ENCODE measurements around the gene TNFAIP8L1.

TNFAIP8L1 gene

GRCh38 chr19:4647676-4648644 lies 8.6 kb downstream of the TNFAIP8L1 start:
- Histone ChIP-seq H3K27ac (no peak overlapping the region), H3K36me3 (replicated peaks) (peaks cover 13% of the 10 kb centered on the region), H3K27me3 (replicated peaks) (no peaks in the 10 kb centered on the region), H3K4me3 (ENCODE audit: low read depth, low read length) (no peak overlapping the region)
- DNase-seq: peak; percentile 43
- TF ChIP-seq, protein P1, sequence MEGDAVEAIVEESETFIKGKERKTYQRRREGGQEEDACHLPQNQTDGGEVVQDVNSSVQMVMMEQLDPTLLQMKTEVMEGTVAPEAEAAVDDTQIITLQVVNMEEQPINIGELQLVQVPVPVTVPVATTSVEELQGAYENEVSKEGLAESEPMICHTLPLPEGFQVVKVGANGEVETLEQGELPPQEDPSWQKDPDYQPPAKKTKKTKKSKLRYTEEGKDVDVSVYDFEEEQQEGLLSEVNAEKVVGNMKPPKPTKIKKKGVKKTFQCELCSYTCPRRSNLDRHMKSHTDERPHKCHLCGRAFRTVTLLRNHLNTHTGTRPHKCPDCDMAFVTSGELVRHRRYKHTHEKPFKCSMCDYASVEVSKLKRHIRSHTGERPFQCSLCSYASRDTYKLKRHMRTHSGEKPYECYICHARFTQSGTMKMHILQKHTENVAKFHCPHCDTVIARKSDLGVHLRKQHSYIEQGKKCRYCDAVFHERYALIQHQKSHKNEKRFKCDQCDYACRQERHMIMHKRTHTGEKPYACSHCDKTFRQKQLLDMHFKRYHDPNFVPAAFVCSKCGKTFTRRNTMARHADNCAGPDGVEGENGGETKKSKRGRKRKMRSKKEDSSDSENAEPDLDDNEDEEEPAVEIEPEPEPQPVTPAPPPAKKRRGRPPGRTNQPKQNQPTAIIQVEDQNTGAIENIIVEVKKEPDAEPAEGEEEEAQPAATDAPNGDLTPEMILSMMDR (IDR thresholded peaks at IDR 0.05; ENCODE audit: low read depth, low read length, missing control alignments): peak; percentile 53
- in situ Hi-C loops (cut with HindIII; ENCODE audit: low pct_ligation_motif_present, low sequenced_read_pairs): no loop called here

GRCh38 chr19:4649392-4650047 lies 10.2 kb downstream of the TNFAIP8L1 start:
- in situ Hi-C loops (cut with HindIII; ENCODE audit: low pct_ligation_motif_present, low sequenced_read_pairs): no loop called here
- Histone ChIP-seq H3K27me3 (replicated peaks) (no peaks in the 10 kb centered on the region), H3K4me3 (ENCODE audit: low read depth, low read length) (no peak overlapping the region), H3K36me3 (replicated peaks) (peaks cover 16% of the 10 kb centered on the region), H3K27ac (no peak overlapping the region)
- TF ChIP-seq, protein P1 (IDR thresholded peaks at IDR 0.05; ENCODE audit: low read depth, low read length, missing control alignments): no peak
- no peak for DNase-seq

DNA sequence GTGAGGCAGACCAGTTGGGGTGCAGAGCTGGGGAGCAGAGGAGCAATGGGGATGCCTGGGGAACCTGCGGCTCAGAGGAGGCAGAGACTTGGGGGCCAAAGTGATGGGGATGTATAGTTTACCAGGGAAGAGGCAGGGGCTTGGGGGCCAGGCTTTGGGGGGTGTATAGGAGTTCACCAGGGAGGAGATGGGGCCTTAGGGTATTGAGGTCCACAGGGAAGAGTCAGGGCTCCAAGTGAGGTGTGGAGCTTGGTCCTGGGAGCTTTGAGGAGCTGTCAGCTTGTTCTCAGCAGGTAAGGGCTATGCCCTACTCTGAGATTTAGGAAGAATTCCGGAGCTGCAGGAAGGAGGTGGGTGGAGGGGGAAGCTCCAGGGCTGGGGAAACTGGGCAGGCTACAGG lies 10.8 kb downstream of the TNFAIP8L1 start:
- no peak overlapping the region for H3K4me3 ChIP-seq (ENCODE audit: low read depth, low read length)
- H3K27ac ChIP-seq: no peak overlapping the region
- DNase-seq: no peak
- peaks cover 22% of the 10 kb centered on the region for H3K36me3 ChIP-seq (replicated peaks)
- H3K27me3 ChIP-seq (replicated peaks): no peaks in the 10 kb centered on the region
- TF ChIP-seq, protein P1 (IDR thresholded peaks at IDR 0.05; ENCODE audit: low read depth, low read length, missing control alignments): no peak
- in situ Hi-C loops (cut with HindIII; ENCODE audit: low pct_ligation_motif_present, low sequenced_read_pairs): no loop called here

GRCh38 chr19:4652075-4652474 lies 12.8 kb downstream of the TNFAIP8L1 start:
- no peak for DNase-seq
- TF ChIP-seq, protein P1 (IDR thresholded peaks at IDR 0.05; ENCODE audit: low read depth, low read length, missing control alignments): no peak
- H3K27me3 ChIP-seq (replicated peaks): no peaks in the 10 kb centered on the region
- in situ Hi-C loops (cut with HindIII; ENCODE audit: low pct_ligation_motif_present, low sequenced_read_pairs): no loop called here
- no peak overlapping the region for H3K4me3 ChIP-seq (ENCODE audit: low read depth, low read length)
- H3K27ac ChIP-seq: no peak overlapping the region
- peaks cover 36% of the 10 kb centered on the region for H3K36me3 ChIP-seq (replicated peaks)

GRCh38 chr19:4653793-4654436 lies 14.6 kb downstream of the TNFAIP8L1 start:
- in situ Hi-C loops (cut with HindIII; ENCODE audit: low pct_ligation_motif_present, low sequenced_read_pairs): no loop called here
- Histone ChIP-seq H3K27ac (no peak overlapping the region), H3K4me3 (ENCODE audit: low read depth, low read length) (no peak overlapping the region), H3K36me3 (replicated peaks) (peaks cover 53% of the 10 kb centered on the region), H3K27me3 (replicated peaks) (no peaks in the 10 kb centered on the region)
- TF ChIP-seq, protein P1 (IDR thresholded peaks at IDR 0.05; ENCODE audit: low read depth, low read length, missing control alignments): no peak
- no peak for DNase-seq

All from brain microvascular endothelial cell (primary cell).